Liver (tissue), 3 donors: Measurements from ENCODE around the gene SFPQ.

ENCODE experiments used
- ATF3 ChIP-seq: IDR thresholded peaks from 2 replicates; pipeline ENCODE4 v1.6.1; 2016; ENCODE audit warnings: antibody characterized with exemption
- CTCF ChIP-seq: fragments of 150-350 bp; IDR thresholded peaks from 2 replicates; pipeline ENCODE4 v1.5.1; 2017; ENCODE audit warnings: improper control_type of control experiment, low read depth, low read length; ENCODE audit not compliant: missing input control
- FOXA1 ChIP-seq: IDR thresholded peaks from 2 replicates; pipeline ENCODE4 v1.6.1; 2016; ENCODE audit warnings: antibody characterized with exemption
- HNF4G ChIP-seq: IDR thresholded peaks from 2 replicates; pipeline ENCODE4 v1.6.1; 2016; ENCODE audit warnings: antibody characterized with exemption
- NR2F2 ChIP-seq: IDR thresholded peaks from 2 replicates; pipeline ENCODE4 v1.6.1; 2016; ENCODE audit warnings: antibody characterized with exemption
- REST ChIP-seq: IDR thresholded peaks from 2 replicates; pipeline ENCODE4 v1.6.1; 2016; ENCODE audit warnings: antibody characterized with exemption, mild to moderate bottlenecking
- TAF1 ChIP-seq: conservative IDR thresholded peaks from 2 replicates; pipeline ENCODE4 v1.6.1; 2016; ENCODE audit warnings: antibody characterized with exemption, mild to moderate bottlenecking
- ZBTB33 ChIP-seq: IDR thresholded peaks from 2 replicates; pipeline ENCODE4 v1.6.1; 2016; ENCODE audit warnings: antibody characterized with exemption
- donor health status: healthy.
- donor health status: healthy.

- TF ChIP-seq ZBTB33 (no peak), HNF4G (no peak), CTCF (no peak), NR2F2 (no peak), FOXA1 (no peak), TAF1 (no peak), REST (no peak), ATF3 (no peak)
Observed at GRCh38 chr1:35178295-35178695, 14.7 kb downstream of the SFPQ start.
